HG03064 (cell line): Measurements from ENCODE around the gene RHOD.

Experiments used
- ATAC-seq: cut with Tn5 transposase; IDR thresholded peaks from one replicate; pipeline ENCODE4 v1.9.1; 2021; ENCODE audit warnings: low read depth; ENCODE audit not compliant: unreplicated experiment

Gene RHOD

DNA sequence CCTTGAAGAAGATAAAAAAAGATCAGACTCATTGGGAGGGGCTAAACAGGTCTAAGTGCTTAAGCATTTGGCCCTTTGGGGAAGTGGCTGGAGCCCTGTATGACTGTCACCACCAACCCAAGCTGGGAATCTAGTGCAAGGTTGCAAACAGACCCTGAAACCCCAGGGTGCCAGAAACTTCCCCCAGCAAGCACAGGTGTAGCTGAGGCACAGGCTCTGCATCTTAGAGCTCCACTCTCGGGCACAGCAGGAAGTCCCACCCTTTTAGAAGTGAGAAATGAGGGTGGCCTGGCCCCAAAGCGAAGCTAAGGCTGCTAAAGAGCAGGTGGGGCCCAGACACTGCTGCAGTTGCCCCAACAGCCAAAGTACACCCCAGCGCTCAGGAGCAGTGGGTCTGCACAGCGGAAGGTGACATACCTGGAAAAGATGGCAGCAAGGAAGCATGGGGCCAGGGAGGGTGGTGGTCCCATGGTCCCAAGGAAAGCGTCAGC is 56.6 kb downstream of the RHOD start:
- ATAC-seq, result no peak

DNA sequence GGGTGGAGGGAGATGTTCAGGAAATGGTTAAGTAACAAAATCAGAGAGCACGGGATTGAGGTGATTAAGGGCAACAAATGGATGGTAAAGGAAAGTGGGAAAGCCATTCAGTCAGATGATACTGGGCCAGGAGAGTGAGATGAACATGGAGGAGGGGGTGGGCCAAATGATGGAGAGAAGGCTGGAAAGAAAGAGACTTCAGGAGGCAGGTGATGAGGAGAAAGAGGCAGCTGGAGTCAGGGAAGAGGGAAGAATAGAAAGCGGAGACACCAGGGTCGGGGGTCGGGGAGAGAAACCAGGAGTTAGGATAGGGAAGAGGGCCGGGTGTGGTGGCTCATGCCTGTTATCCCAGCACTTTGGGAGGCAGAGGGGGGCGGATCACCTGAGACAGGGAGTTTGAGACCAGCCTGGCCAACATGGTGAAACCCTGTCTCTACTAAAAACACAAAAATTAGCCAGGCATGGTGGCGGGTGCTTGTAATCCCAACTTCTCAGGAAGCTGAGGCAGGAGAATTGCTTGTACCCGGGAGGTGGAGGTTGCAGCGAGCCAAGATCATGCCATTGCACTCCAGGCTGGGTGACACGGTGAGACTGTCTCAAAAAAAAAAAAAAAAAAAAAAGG is 57.7 kb downstream of the RHOD start:
- ATAC-seq, result no peak

DNA sequence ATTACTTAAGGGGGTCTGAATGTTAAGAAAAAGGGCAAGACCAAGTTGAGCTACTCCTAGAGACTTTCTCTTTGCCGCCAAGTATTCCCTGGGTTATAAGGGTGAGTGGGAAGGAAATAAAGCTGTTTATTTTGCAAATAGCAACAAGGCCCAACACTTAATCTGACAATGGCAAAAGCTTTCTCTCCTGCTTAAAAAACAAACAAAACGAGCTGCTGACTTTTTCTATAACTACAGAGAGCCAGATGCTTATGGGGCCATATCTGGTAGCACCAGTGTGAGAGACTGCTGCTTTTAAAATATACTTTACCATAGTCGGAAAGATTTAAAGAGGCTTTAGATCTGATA is 60.1 kb downstream of the RHOD start:
- no peak for ATAC-seq

DNA sequence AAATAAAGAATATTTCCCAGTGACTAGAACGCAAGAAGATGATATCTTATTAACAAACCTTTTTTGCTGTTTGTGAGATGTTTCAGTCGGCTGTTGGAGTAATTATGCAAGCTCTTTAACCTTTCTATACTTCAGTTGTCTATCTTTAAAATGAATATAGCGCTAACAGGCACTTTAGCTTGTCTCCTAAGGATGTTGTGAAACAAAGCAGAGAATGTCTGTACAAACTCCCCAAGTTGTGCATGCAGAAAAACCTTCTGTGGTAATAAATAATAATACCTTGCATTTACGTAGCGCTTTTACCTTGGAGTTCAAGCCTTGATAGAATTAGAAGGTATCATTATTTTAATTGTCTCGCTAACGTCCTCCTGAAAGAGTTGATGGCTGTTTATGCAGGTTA is 60.5 kb downstream of the RHOD start:
- no peak for ATAC-seq

DNA sequence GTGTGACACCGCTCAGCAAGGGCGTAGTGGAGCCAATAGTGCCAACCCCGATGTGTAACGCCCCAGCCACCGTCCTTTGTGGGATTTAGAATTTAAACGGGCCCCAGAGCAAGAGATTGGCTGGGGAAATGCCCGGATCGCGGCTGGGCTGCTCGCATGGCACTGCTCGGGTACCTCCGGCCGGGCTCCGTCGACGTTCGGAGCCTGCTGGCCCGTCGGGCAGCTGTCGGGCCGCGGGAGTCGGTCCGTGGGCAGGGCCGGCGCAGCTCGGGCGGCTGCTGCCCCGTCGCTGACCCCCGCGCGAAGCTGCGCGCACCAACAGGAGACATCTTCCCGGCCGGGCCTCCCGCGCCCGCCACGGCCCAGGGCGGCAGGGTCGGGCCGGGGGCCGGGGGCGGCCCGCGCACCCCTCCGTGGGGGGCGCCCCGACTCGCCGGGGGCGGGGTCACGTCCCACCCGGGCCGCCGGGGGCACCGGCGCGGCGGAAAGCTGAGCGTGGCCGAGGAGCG is 61.1 kb downstream of the RHOD start:
- ATAC-seq, result peak; percentile 19

DNA sequence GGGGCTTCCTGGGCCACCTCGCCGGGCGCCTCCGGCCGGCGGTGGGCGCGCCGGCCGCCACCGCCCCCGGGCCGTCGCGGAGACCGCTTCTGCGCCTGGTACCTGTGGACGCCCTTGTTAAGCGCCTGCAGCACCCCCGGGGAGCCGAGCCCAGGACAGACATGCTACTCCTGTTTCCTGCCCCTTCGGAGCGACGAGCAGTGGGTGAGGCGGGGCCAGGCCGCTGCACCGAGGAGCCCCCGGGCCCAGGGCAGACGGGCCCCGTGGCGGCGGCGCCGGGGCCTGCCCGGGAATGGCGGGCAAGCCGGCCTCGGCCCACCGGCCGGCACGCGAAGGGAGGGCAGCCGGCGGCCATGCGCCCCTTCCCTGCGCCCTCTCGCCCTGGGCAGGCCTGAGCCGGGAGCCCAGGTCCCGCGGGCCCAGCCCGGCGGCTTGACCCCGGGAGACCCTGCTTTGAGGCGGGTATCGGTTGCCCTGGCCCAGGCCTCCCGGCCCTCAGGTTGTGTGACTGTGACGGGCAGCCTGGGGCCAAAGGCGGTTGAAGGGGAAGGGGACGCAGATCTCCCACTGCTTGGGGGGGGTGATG is 61.6 kb downstream of the RHOD start:
- ATAC-seq, result peak; percentile 11

DNA sequence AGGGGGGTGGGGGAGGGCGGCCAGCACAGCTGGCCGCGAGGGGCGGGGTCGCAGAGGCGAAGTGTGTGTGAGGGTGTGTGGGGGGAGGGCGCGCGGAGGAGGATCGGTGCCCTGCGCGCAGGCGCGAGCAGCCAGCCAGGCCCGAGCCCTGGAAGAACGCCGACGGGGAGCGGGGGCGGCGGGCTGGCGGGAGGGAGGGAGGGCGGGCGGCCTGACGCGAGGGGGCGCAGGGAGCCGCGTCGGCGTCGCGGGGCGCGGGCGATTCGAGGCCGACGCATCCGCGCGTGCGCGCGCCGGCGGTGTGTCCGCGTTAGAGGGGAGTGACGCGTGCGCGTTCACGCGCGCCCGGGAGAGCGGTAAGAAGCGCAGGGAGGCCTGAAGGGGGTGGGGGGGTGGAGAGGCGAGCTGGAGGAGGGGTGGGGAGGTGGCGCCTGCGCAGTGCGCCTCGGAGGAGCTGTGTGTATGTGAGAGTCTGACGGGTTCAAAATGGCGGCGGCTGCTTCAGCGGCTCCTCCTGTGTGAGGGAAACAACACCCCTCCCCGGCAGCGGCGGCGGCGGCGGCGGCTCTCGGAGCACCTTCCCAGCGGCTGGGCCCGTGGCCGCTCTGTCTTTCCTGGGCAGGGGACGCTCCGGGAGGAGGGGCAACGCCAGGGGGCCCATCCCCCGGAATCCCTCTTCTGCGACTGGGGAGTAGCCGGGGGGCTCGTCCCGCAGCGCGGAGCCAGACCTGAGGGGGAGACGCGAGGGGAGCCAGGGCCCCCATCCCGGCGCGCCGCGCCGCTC is 62.3 kb downstream of the RHOD start, which contains the start of gene KDM2A:
Gene KDM2A (plus strand): TSS at position 463 of the 784 bp plus-strand sequence. CDS start 2,054 bp downstream, outside the sequence.
- peak; percentile 46 for ATAC-seq

DNA sequence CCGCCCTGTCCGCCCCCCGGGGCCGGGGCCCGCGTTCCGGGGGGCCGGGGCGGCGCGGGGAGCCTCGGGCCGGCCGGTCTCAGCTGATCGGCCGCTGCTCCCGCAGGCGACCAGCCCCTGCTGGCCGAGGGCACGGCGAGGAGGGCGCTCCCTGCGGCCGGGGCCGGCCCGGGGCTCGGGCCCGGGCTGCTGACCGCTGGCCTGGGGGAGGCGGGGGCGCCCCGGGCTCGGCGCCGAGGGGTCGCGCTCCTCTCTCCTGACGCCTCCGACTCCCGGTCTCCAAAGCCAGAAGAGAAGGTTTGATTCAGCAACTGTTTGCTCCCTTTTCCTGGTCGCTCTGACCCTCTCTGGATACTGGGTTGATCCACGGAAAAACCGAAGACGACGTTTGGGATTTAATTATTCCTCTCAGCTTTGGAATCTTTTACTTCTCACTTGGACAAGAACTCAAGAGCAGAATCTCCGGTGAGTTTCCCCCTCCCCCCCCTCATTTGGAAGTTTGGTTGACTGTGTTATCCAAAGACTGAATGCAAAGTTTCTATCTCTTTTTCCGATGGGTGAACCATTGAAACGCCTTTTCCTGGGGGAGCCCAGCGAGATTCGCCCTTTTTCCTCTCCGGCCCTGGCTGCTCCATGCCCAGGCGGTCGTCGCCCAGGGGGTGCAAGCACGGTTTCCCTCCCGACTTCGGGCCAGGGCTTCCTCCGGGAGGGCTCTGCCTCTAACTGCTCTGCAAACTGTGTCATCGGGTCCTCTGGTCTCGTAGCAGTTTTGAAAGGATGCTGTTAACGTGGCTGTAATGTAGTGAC is 63.1 kb downstream of the RHOD start:
- ATAC-seq, result peak; percentile 17

DNA sequence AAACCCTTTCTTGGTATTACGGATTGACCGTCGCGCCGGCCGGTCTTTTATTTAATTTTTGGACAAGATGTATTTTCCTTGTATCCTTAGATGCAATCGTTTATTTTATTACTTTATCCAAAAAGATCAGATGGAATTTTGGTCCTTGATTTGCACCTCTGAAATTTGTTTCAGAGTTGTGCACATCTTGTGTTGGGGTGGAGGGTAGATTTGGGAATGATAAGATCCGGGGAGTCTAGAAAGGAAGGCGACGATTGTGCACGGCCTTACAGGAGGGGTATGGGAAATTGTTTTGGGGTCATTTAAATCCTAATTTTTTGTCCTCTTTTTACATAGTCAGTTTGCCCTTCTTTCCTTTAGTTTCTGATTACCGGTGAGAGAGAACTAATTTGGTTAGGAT is 63.8 kb downstream of the RHOD start:
- no peak for ATAC-seq

DNA sequence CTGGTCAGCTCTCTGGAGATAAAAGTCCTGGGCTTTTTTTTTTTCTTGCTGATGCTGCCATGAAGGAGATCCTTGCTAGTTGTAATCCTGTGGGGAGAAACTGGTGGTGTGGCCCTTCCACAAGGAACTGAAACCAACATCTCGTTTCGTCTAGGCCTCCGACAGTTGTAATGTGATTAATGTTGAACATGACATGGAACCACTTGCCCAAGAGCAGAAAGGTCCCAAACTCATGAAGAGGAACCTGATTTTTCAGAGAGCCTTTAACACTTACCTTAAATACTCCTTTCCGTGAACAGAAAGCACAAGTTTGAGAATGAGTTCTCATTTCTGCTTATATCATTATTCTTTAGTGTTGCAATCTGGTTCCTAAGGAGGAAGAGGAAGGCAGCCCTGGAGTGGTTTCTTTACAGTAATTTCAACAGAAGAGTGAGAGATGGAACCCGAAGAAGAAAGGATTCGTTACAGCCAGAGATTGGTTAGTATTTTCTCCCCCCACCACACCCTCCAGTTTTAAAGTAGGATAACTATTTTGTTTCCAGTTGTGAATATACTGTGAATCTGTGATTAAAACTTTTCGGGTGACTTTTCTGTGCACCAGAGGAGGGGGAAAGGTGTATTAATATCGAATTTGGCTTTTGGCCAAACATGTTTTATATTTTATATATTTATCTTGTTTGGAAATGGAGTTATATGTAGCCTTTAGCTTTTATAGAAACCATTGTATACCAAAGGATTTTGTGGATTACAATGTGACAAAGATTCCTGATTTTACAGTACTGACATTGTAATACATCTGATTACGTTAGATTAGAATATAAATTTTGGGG is 64.4 kb downstream of the RHOD start:
- no peak for ATAC-seq
